ENCODE results near the gene ORAI3. TPM values are rescaled to one million over a fixed set of nuclear protein-coding genes. Genes with fewer than 3 reads are reported as not detected.

ORAI3 gene
- total RNA-seq, 1 donor from 2014 or later: 25.9 TPM

- no peak for DNase-seq (ENCODE audit: low spot score)
These were observed 41.2 kb downstream of the ORAI3 start for GRCh38 chr16:30990105-30990504.

DNA sequence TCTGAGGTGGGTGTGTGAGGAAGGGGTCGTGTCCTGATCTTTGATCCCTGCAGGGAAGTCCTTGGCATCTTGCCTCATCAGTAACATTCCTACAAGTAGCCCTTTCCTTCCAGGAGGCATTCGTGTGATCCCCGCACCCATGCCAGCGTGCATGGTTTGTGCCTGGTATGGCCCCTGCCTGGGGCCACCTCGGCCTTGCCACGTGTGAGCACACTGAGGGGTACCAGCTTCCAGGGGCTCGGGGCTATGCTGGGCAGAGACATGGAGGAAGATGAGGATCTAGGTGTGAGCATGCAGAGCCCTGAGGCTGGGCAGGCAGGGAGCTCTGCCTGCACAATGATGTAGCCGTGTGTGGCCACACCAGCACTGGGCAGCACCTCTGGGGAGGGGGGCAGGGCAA lies 42.2 kb downstream of the ORAI3 start:
- DNase-seq (ENCODE audit: low spot score): no peak

- DNase-seq (ENCODE audit: low spot score): no peak
These were observed 43.5 kb downstream of the ORAI3 start for GRCh38 chr16:30992276-30992780.

- DNase-seq (ENCODE audit: low spot score): no peak
These were observed 44.3 kb downstream of the ORAI3 start for GRCh38 chr16:30992931-30993816.

DNA sequence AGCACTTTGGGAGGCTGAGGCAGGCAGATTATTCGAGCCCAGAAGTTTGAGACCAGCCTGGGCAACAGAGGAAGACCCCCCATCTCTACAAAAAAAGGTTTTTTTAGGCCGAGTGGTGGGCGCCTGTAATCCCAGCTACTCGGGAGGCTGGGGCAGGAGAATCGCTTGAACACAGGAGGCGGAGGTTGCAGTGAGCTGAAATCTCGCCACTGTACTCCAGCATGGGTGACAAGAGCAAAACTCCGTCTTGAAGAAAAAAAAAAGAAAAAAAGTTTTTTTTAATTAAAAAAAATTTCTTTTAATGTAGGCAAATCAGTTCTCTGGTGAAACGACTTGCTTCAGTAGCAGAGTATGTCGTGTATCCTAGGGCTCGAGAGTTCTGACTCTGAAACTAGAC lies 47.1 kb downstream of the ORAI3 start:
- DNase-seq (ENCODE audit: low spot score): no peak

DNA sequence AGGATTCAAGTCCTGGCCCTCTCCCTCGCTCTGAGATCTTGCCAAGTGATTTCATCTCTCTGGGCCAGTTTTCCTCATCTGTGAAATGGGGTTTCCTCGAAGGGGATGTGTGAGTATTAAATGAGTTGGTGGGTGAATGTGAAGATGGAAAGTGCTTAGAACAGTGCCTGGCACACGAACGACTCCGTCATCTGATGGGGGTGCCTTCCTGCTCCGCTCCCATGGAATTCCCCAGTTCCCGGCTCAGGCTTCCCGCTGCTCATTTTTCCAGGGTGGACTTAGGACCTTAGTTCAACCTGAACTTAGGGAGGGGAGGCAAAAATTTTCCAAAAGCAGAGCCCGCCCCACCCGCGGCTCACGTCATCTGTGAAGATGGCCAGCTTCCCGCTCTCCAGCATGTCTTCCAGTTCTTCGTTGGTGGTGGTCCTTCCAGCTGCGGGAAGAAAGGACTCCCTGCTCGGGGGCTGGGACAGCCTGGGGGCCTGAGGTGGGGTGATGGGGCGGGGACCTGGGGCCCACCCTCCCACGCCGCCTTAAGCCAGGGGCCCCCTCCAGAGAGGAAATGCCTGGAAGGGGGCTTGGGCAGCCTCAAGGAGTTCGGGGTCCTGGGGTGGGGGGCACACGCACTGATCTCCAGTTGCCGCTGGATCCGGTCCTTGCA lies 47.6 kb downstream of the ORAI3 start:
- DNase-seq (ENCODE audit: low spot score): no peak

GRCh38 chr16:30996985-30997724 lies 48.3 kb downstream of the ORAI3 start:
- DNase-seq (ENCODE audit: low spot score): peak; percentile 86

- DNase-seq (ENCODE audit: low spot score): no peak
These were observed 49.1 kb downstream of the ORAI3 start for GRCh38 chr16:30997725-30998711.

- DNase-seq (ENCODE audit: low spot score): no peak
These were observed 50.2 kb downstream of the ORAI3 start for GRCh38 chr16:30998852-30999761.

DNA sequence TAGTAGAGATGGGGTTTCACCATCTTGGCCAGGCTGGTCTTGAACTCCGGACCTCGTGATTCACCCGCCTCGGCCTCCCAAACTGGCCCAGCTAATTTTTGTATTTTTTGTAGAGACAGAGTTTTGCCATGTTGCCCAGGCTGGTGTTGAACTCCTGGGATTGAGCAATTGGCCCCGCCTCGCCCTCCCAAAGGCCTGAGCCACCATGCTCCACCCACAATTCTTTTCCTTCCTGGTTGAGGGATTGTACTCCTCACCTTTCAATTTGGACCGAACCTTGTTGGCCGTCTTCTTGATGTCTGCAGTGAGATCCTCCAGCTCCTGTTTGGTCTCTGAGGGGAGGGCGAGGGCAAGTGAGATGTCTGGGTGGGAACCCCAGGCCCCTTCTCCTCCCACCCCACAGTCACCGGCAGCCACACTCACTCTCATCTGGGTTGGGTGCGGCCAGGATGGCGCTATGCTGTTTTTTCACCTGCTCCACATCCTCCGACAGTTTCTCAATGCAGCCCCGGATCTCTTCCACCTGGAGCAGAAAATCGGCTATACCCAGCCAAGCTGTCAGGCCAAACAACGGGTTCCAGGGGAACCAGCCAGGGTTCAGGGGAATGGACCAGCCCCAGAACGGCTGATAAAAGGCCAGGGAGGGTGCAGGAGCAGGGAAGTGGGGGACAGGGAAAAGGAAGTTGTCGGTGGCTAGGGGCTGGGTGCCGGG lies 52.0 kb downstream of the ORAI3 start:
- DNase-seq (ENCODE audit: low spot score): no peak

DNA sequence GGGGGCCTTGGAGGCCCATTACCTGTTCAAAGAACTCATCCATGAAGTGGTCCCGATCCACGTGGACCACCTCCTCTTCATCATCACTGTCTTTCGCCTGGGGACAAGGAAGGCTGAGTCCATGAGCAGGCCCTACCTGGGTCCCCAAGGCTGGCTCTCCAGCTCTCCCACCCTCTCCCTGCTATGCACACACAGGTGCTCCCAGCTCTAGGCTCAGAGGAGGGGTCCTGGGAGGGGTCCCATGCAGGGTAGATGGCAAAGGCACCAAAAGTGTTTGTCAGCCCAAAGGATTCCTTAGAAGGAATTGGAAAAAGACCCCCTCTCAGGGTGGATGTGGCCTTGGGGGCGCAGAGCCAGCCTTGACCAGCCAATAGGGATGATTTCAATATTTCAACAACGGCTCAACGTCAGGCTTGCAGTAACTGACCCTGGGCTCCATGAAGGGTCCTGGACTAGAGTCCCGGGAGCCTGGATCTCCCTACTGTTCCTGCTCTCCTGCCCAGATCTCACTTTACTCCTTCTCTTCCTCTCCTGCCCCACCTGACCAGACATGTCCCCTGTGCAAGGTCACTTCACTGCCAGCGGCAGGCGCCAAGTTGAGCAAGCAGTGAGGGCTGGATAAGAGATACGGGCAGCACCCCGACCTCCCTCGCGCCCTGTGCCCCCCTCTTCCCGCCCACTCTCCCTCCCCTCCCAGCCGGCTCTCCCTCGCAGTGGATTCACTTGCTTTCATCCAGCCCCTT lies 52.8 kb downstream of the ORAI3 start:
- no peak for DNase-seq (ENCODE audit: low spot score)

GRCh38 chr16:31002250-31002700 lies 53.4 kb downstream of the ORAI3 start:
- DNase-seq (ENCODE audit: low spot score): no peak

- DNase-seq (ENCODE audit: low spot score): no peak
These were observed 54.0 kb downstream of the ORAI3 start for GRCh38 chr16:31002862-31003341.

GRCh38 chr16:31003744-31004143 lies 54.9 kb downstream of the ORAI3 start:
- DNase-seq (ENCODE audit: low spot score): no peak

All from ureter (tissue), 1 donor.